NOMO-1 treated with DMSO at 0.1 percent for 48 hours (cell line): ENCODE measurements around the gene MARCHF2.

Experiments used
- DNase-seq: peaks from one replicate; lab custom pipeline; 2025; ENCODE audit not compliant: unreplicated experiment; lab: John Stamatoyannopoulos, UW

The MARCHF2 gene

DNA sequence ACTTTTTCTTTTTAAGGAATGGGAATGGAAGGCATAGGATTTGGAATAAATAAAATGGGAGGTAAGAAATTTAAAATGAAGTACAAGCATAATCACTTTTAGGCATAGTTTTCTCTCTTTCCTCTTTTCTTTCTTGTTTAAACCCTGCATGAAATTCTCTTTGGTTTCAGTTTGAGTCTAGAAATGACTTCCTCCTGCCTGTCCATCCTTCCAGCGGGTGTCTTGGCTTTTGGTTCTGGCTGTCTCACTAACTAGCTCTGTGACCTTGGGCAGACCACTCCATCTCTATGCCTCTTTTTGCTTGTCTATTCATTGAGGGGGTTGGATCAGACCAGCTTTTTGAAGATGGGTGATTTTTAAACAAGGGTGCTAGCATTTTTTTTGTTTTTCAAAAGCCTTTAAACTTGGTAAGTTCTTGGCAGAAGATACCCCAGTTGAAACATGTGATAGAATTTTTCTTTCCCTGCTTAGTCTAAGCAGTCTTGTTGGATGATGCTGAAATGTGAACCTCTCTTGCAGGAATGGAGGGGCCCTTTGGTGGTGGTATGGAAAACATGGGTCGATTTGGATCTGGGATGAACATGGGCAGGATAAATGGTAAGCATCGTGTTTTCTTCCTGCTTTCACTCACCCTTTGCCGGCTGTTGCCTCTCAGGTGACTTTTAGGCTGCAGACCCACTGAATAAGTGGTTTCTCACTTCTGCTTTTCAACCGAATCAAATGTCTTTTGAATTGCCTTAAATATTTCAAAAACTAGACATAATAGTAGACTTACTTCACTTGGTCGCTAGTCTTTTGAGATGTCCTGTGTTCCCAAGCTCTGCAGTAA, 60.8 kb downstream of the MARCHF2 start:
- peak; percentile 80 for DNase-seq

DNA sequence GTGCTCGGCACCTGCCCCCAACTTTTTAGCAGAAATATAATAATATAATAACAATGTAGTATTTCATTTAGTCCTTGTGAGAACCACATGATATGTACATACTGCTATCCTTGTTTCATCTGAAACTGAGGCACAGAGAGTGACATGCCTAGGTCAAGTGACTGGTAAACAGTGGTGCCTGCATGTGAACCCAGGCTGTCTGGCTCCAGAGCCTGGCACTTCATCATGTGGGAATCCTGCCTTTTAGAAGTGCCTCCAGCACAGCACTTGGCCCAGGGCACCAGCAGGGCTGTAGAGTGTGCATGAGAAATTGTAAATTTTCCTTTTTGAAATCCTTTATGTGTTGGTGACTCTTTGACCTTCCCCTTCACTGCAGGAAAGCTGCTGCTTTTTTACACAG, 61.9 kb downstream of the MARCHF2 start:
- no peak for DNase-seq

DNA sequence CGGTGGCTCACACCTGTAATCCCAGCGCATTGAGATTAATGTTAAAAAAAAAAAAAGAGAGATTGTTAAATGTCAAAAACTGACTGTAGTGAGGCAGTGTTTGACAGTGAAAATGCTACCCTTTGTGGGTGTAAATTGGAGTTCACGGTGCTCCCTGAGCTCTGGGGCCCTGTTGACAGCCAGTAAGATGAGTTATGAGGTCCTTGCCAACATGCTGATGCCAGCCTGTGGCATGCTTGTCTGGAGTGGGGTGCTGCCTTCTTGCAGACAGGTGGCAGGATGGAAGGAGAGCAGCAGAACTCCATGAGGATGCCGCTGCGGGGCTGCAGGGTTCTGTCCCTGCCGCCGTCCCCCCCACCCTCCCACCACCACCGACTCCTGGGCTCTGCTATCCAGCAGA, 63.4 kb downstream of the MARCHF2 start:
- DNase-seq, result no peak

DNA sequence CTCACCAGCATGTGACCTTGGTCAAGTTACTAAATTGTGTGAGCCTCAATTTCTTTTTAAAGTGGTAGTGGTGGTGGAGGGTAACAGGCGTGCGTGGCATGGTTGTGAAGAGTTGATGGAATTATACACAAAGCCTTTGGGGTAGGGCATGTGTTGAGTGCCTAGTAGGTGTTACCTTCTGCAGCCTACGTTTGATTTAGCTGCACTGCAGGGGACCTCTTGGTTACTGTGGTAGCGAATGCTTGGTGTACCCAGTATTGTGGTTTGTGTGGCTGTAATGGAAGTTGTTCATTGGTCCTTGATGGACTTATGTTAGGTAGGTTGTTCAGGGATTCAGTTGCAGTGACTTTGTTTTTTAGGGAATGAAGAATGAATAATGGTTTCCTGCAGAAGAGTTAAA, 64.8 kb downstream of the MARCHF2 start:
- DNase-seq, result no peak

DNA sequence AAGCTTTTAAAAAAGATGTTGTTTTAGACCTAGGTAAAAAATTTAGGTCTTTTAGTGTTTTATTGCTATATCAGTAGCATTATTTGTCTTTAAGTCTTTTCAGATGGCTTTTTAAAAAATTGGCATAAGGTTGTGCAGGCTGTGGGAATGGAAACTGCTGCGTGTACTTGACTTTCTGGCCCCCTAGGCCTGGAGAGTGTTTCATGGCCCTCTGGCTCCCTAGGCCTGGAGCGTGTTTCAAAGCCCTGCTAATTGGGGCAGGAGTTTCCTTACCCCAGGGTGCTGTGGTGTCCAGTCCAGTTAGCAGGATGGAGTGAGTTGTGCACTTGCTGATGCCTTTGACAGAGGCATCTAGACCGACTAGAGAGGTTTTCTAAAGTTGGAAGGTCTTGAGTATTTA, 65.5 kb downstream of the MARCHF2 start:
- no peak for DNase-seq

DNA sequence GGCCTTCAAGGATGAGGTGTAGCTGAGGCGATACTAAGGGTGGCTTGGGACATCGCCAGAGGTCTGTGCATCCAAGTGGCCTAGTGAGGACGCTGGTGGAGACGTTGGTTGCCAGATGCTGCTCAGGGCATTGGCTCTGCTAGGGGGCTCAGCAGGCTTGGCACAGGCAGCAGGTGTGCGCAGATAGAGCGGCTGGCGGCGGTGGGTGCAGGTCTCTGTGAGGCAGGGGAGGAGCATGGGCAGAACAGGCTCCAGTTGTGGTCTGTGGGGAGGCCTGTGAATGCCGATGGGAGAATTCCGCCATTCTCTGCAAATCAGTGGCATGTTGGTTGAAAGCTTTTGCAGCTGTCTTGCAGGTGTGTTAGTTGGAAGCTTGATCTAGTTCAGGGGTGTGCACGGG, 68.1 kb downstream of the MARCHF2 start:
- DNase-seq, result no peak

DNA sequence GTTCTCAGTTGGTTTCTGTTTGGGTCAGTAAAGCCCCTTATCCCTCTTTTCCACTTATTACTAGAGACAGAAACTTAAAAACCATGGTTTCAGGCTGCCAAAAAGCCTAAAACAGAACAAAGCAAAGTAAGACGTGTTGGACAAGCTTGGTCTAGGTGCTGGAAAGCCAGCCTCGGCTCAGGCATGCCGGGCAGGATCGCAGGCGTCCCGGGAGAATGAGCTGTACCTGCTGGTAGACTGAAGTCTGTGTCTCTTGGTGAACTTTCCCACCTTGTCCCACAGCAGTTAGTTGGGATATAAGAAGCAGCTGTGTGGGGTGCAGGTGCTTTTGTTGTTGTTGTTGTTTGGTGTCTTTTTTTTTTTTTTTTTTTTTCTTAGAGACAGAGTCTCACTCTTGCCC, 68.5 kb downstream of the MARCHF2 start:
- DNase-seq, result no peak

DNA sequence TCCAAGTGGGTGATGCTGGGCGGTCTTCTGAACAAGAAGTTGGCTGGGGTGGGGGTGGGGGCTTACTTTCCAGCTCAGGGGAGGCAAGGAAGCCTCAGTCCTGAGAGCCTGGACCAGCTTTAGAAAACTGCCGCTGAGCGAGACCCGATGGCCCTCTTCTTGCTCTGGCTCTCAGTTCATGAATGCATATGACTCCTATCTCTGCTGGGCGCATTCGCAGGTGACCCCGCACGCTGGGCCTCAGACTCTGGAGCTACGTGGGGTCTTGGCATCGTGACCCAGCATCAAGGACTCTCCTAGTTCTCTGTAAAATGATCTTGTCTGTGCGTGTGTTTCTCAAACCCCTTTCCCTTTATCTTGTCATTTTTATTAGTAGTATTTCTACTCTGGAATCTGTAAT, 69.6 kb downstream of the MARCHF2 start:
- DNase-seq, result no peak

DNA sequence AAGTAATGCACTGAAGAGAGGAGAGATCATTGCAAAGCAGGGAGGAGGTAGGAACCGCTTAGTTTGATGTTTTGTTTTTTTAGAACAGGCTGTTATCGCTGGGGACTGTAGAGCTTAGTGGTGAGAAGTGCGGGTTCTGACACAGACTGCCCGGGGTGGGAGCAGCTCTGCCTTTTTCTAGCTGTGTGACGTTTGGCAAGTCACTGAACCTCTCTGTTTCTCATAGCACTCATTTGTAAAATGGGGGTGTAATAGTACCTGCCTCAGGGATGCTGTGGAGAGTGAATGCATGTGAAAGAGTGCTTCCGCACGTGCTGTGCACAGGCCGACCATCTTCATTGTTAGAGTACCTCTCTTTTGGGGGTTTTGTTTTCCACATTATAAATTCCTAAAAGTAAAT, 70.1 kb downstream of the MARCHF2 start:
- DNase-seq, result no peak

DNA sequence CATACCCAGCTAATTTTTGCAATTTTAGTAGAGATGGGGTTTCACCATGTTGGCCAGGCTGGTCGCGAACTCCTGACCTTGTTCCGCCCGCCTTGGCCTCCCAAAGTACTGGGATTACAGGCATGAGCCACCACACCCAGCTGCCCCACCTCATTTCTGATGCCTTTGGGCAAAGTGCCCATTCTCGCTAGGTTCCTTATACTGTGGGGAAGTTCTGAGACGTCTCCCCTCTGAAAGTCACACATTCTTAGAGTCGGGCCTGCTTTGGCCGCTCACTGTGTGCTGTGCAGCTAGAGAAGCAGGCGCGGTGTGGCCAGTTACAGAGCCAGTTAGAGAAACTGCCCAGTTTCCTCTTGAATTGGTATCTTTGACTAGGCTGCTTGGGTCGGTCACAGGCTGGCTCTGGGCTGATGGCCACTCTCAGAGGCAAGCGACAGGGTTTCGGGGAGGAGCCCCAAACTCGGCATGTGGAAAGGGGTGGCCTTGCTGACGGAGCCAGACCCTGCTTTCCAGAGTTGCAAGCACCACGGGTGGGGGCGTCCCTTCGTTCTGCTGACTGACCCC, 71.3 kb downstream of the MARCHF2 start:
- DNase-seq, result no peak

DNA sequence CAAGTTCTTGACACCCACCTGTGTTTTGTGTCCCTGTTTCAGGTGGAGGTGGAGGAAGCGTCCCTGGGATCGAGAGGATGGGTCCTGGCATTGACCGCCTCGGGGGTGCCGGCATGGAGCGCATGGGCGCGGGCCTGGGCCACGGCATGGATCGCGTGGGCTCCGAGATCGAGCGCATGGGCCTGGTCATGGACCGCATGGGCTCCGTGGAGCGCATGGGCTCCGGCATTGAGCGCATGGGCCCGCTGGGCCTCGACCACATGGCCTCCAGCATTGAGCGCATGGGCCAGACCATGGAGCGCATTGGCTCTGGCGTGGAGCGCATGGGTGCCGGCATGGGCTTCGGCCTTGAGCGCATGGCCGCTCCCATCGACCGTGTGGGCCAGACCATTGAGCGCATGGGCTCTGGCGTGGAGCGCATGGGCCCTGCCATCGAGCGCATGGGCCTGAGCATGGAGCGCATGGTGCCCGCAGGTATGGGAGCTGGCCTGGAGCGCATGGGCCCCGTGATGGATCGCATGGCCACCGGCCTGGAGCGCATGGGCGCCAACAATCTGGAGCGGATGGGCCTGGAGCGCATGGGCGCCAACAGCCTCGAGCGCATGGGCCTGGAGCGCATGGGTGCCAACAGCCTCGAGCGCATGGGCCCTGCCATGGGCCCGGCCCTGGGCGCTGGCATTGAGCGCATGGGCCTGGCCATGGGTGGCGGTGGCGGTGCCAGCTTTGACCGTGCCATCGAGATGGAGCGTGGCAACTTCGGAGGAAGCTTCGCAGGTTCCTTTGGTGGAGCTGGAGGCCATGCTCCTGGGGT, 72.7 kb downstream of the MARCHF2 start:
- DNase-seq, result no peak

DNA sequence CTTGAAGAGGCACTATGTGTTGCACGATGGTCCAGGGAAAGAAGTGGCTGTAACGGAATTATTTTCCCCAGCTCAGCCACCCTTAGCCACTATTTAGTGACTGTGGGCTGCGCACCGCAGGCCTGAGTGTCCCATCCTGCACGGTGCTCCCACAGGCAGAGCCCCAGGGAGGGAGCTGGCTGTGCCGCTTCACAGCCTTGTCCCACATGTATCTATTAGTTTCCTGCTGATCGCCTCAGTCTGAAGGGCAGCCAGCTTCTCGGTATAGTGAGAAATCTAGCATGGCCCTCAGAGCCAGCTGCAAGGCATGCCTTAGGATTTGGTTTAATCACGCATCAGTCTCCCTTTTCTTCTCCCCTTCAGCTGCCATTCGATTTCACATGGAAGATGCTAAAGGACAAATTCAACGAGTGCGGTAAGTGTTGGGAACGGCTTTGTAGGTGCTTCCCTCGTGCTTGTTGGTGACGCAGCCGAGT, 73.6 kb downstream of the MARCHF2 start:
- DNase-seq, result no peak

DNA sequence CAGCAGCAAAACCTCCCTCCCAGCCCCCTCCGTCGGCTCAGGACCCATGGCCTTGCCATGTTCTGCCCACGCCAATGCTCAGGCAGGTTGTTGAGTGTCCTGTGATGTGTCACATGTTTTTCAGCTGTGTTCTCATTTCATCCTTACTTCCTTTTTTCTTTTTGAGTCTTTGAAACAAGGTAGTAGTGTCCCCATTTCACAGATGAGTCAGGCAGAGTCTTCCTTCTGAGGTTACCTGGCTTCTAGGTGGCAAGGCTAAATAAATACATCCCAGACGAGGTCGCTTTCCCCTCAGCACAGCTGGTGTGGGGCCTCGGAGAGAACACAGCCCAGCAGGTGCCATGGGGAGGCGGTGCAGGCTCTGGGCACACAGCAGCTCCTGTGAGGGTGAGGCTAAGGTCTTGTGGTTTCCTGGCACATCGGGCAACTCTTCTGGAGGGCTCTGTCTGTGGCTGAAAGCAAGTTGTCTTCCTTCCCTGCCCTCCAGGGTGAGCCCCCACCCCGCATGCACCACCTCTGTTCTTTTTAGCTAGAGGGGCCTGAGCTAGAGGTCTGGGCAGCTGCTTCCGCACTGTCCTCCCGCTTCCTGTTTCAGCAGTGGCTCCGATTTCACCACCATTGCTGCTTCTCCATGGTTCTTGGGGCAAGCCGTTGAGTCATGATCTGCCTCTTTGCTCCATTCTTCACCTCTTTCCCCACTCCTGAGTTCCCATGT, 74.2 kb downstream of the MARCHF2 start:
- peak; percentile 97 for DNase-seq

DNA sequence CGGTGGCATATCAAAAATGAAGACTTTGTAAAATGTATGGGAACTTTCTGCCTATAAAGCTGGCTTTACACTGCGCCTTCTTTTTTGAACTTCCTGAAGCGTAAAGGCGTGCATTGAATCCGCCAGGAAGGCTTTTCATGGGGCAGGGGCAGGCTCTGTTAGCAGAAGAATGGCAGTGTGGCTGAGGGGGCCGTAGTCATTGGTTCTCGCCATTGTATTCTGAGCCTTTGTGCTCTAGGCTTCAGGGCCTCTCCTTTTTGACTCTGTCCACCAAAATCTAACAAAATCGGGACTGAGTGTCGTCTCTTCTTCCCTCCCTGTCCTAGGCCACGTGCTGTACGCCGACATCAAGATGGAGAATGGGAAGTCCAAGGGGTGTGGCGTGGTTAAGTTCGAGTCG, 75.3 kb downstream of the MARCHF2 start:
- no peak for DNase-seq
